Measurements from ENCODE around the gene MDM1. TPM values are rescaled to one million over a fixed set of nuclear protein-coding genes. Genes with fewer than 3 reads are reported as not detected.

MDM1 gene
- total RNA-seq, 1 experiment from 2014 or later = 10.6 TPM

GRCh38 chr12:68349921-68350606, 17.9 kb upstream of the MDM1 start:
- peaks cover under 1 to 2% of the 10 kb centered on the region in 2 experiments; a peak in 1 of 4 replicates for H3K4me1 Mint-ChIP-seq
- no peak overlapping the region for H4K5ac ChIP-seq (ENCODE audit: insufficient read length, low read depth, low read length)
- H4K20me1 ChIP-seq (ENCODE audit: control insufficient read depth, insufficient read depth, insufficient read length) = no peaks in the 10 kb centered on the region
- no peak for TF ChIP-seq CTCF (conservative IDR thresholded peaks at IDR 0.05)
- no peaks in the 10 kb centered on the region for H3K23me2 ChIP-seq (ENCODE audit: insufficient read length, low read depth, low read length, poor library complexity, severe bottlenecking)
- no peak overlapping the region for H3K4ac ChIP-seq (ENCODE audit: low read depth, low read length)
- no peaks in the 10 kb centered on the region for H3K79me1 ChIP-seq (ENCODE audit: insufficient read depth, low read depth, low read length, poor library complexity, severe bottlenecking)
- H3K79me2 ChIP-seq (ENCODE audit: insufficient read depth, low read length) = no peaks in the 10 kb centered on the region; the same call in 1 of the 2 replicates
- no peak overlapping the region for H2BK20ac ChIP-seq (ENCODE audit: low read depth, low read length, poor library complexity, severe bottlenecking)
- no peak overlapping the region for H2BK15ac ChIP-seq (ENCODE audit: low read depth, low read length)
- H3K4me1 ChIP-seq (ENCODE audit: insufficient read depth, low read length) = no peaks in the 10 kb centered on the region
- peaks cover 12% of the 10 kb centered on the region for H3K27me3 Mint-ChIP-seq (ENCODE audit: low read depth)
- no peak overlapping the region for H3K9ac ChIP-seq (ENCODE audit: extremely low read depth, insufficient read length, low read length)
- H4K91ac ChIP-seq (ENCODE audit: insufficient read length, low read depth, low read length) = no peak overlapping the region
- H2BK120ac ChIP-seq (ENCODE audit: low read depth, low read length, poor library complexity, severe bottlenecking) = no peak overlapping the region
- no peak overlapping the region for H3K18ac ChIP-seq (ENCODE audit: insufficient read length, low read depth, low read length)
- no peak overlapping the region for H2BK5ac ChIP-seq (ENCODE audit: insufficient read length, low read length)
- H3K4me2 ChIP-seq (ENCODE audit: insufficient read depth, insufficient read length, low read length) = no peak overlapping the region
- no peak overlapping the region for H3K14ac ChIP-seq (ENCODE audit: insufficient read depth, low read length)
- H2AK5ac ChIP-seq (ENCODE audit: insufficient read length, low read length) = no peak overlapping the region
- no CpG with 5 or more reads among the region's 5 CpGs for WGBS (ENCODE audit: extremely low coverage, insufficient read length, low lambda C conversion rate)
- H3K36me3 Mint-ChIP-seq (ENCODE audit: insufficient read depth in 1 of 3, low read depth in 3 of 3) = no peaks in the 10 kb centered on the region
- H3K4me3 Mint-ChIP-seq = no peak overlapping the region
- H3T11ph ChIP-seq (ENCODE audit: low read length) = no peak overlapping the region
- H3K9me3 Mint-ChIP-seq = no peaks in the 10 kb centered on the region; a peak in 1 of 5 replicates
- H3K27ac Mint-ChIP-seq = no peak overlapping the region
- DNase-seq = no peak
- no peaks in the 10 kb centered on the region for H3K9me3 ChIP-seq (ENCODE audit: control insufficient read depth, low read depth, low read length)
- H4K8ac ChIP-seq (replicated peaks; ENCODE audit: insufficient read length, low read depth, low read length) = no peak overlapping the region
- no peak overlapping the region for H3K27ac ChIP-seq (ENCODE audit: insufficient read length, low read depth, low read length)
- no peak overlapping the region for H2BK12ac ChIP-seq (ENCODE audit: insufficient read length, low read depth, low read length)
- no peaks in the 10 kb centered on the region for H3K27me3 ChIP-seq (ENCODE audit: insufficient read depth, low read length)
- H2AFZ ChIP-seq (ENCODE audit: low read length) = no peak overlapping the region
- no peak overlapping the region for H3K23ac ChIP-seq (ENCODE audit: insufficient read length, low read depth, low read length)
- no peak overlapping the region for H3K56ac ChIP-seq (ENCODE audit: insufficient read length, low read depth, low read length)

Measured in H9 (cell line).